ENCODE results near the gene STON1.
A peak's percentile ranks its signal among the peaks of the same experiment; 100 is the strongest.

DNA sequence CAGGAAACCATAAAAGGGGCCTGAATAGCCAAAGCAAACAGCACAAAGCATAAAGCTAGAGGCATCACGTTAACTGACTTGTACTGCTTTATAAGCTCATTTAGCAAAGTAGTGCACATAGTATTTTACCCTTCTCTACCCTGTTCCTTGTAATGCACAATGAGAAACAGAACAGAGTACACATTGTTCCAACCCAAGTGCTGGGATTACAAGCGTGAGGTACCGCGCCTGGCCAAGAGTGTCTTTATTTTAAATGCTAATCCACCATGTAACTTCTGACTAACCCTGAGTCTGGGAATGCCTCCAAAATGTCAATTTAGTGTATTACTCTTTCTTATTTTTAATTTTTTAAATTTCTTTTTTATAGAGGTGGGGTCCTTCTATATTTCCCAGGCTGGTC, 46.4 kb upstream of the STON1 start:
- TF ChIP-seq, protein P1, sequence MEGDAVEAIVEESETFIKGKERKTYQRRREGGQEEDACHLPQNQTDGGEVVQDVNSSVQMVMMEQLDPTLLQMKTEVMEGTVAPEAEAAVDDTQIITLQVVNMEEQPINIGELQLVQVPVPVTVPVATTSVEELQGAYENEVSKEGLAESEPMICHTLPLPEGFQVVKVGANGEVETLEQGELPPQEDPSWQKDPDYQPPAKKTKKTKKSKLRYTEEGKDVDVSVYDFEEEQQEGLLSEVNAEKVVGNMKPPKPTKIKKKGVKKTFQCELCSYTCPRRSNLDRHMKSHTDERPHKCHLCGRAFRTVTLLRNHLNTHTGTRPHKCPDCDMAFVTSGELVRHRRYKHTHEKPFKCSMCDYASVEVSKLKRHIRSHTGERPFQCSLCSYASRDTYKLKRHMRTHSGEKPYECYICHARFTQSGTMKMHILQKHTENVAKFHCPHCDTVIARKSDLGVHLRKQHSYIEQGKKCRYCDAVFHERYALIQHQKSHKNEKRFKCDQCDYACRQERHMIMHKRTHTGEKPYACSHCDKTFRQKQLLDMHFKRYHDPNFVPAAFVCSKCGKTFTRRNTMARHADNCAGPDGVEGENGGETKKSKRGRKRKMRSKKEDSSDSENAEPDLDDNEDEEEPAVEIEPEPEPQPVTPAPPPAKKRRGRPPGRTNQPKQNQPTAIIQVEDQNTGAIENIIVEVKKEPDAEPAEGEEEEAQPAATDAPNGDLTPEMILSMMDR (IDR thresholded peaks at IDR 0.05): no peak
- TF ChIP-seq POLR2AphosphoS5 (IDR thresholded peaks at IDR 0.05) (peak; percentile 55), POLR2A (IDR thresholded peaks at IDR 0.05) (no peak)

All from prostate gland (tissue), 2 donors.